HG02973 (cell line): ENCODE data around the gene TRIM63.

ENCODE experiments used
- ATAC-seq: cut with Tn5 transposase; IDR thresholded peaks from one replicate; pipeline ENCODE4 v1.9.1; 2021; ENCODE audit warnings: moderate library complexity; ENCODE audit not compliant: unreplicated experiment

The TRIM63 gene

GRCh38 chr1:26089125-26089524 is 21.7 kb upstream of the TRIM63 start:
- ATAC-seq = no peak

GRCh38 chr1:26084844-26085243 is 17.4 kb upstream of the TRIM63 start:
- no peak for ATAC-seq

GRCh38 chr1:26084091-26084561 is 16.7 kb upstream of the TRIM63 start:
- no peak for ATAC-seq

GRCh38 chr1:26083208-26083607 is 15.8 kb upstream of the TRIM63 start:
- no peak for ATAC-seq

GRCh38 chr1:26082020-26082350 is 14.6 kb upstream of the TRIM63 start:
- ATAC-seq = no peak

- no peak for ATAC-seq
Observed at GRCh38 chr1:26081267-26082019, 14.0 kb upstream of the TRIM63 start.

GRCh38 chr1:26079960-26080814 is 12.8 kb upstream of the TRIM63 start:
- ATAC-seq = no peak

GRCh38 chr1:26079178-26079563 is 11.7 kb upstream of the TRIM63 start:
- ATAC-seq = no peak

- no peak for ATAC-seq
Observed at GRCh38 chr1:26078286-26079177, 11.1 kb upstream of the TRIM63 start.

GRCh38 chr1:26077524-26077923 is 10.1 kb upstream of the TRIM63 start:
- no peak for ATAC-seq

- no peak for ATAC-seq
Observed at GRCh38 chr1:26075421-26076144, 8.2 kb upstream of the TRIM63 start.

- no peak for ATAC-seq
Observed at GRCh38 chr1:26072305-26072704, 4.9 kb upstream of the TRIM63 start.

GRCh38 chr1:26070963-26071342 is 3.5 kb upstream of the TRIM63 start:
- ATAC-seq = no peak

GRCh38 chr1:26070296-26070962 is 3.0 kb upstream of the TRIM63 start:
- no peak for ATAC-seq

- ATAC-seq = no peak
Observed at GRCh38 chr1:26069941-26070295, 2.5 kb upstream of the TRIM63 start.

GRCh38 chr1:26066857-26067256 is 573 bp downstream of the TRIM63 start:
- ATAC-seq = no peak

GRCh38 chr1:26066160-26066559 is 1.3 kb downstream of the TRIM63 start:
- ATAC-seq = no peak

- ATAC-seq = no peak
Observed at GRCh38 chr1:26064553-26064952, 2.9 kb downstream of the TRIM63 start.

GRCh38 chr1:26060832-26061574 is 6.4 kb downstream of the TRIM63 start:
- no peak for ATAC-seq
